T-helper 22 cell (primary cell): Measurements from ENCODE around the gene ARIH2.
A peak's percentile ranks its signal among the peaks of the same experiment; 100 is the strongest.

ENCODE experiments used
- DNase-seq: peaks from one replicate; pipeline ENCODE4 v3.0.0-alpha.2; 2020; ENCODE audit warnings: low read depth

Gene ARIH2

DNA sequence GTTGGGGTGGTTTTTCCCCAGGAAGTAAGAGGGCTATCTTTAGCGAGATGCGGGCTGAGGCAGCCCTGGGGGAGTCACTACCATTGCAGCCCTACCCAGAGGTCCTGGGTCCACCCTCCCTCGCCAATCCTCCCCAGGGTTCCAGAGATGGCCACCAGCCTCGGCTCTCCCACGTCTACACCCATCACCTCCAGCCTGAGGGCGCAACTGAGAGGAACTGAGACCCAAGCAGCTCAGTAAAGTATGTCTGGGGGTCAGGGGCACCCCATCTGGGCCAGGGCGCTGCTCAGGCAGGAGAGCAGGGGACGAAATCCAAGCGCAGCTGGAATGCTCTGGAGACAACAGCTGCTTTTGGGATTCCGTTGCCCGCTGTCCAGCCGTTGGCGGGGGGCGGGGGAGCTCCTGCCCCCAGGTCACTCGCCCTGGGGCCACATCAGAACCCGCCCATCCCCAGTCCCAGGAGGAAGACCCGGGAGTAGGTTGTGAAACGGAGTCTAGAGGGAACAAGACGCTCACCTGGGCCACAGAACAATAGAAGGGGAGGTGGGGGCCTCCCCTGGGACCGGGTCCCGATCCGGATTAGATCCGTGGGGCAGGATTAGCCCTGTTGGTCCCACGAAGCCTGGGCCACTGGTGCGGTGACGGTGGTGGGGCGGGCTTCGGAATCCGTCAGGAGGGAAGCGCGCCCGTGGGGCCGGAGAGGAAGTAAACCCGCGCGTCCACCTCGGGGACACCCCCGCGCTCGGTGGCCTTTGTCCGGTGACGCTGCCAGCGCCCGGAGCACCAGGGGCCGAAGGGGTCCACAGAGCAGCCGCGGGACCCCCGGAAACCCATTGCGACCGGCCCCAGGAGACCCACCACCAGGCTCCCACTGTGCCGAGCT is 101.9 kb downstream of the ARIH2 start:
- DNase-seq = no peak

- DNase-seq = peak; percentile 97
Observed at GRCh38 chr3:49021213-49021812, 102.7 kb downstream of the ARIH2 start.

DNA sequence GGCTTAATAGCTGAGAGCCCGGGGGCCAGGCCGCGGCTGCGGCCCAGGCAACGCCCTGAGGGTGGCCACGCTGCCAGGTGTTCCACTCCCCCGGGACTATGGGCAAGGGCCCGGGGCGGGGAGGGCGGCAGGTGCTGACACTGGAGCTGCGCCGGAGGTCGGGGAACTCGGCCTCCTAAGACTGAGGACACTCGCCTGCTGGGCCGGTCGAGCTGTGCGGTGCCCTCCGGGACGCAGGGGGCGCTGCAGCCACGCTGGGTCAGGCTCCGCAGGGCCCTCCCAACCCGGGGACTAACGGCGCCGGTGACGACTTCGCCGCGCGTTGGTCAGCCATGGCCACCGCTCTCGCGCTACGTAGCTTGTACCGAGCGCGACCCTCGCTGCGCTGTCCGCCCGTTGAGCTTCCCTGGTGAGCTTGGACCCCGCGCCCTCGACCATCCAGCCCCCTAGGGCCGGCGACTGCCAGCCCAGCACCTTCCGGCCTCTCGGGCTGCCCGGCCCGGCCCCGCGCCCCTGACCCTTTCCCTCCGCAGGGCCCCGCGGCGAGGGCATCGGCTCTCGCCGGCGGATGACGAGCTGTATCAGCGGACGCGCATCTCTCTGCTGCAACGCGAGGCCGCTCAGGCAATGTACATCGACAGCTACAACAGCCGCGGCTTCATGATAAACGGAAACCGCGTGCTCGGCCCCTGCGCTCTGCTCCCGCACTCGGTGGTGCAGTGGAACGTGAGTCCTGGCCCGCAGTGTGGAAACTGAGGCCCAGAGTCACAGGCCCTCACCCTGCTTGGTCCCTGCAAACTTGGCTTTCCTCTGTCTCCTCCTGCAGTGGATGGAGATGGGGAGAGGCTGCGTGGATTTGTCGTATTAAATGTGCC is 103.4 kb downstream of the ARIH2 start, which contains the start of gene NDUFAF3:
Gene NDUFAF3 (plus strand): TSS at position 309 of the 875 bp plus-strand sequence. CDS start 24 bp downstream, at position 333.
- DNase-seq = peak; percentile 79

GRCh38 chr3:49022688-49023171 is 104.1 kb downstream of the ARIH2 start:
- no peak for DNase-seq

GRCh38 chr3:49023775-49024174 is 105.1 kb downstream of the ARIH2 start:
- no peak for DNase-seq

DNA sequence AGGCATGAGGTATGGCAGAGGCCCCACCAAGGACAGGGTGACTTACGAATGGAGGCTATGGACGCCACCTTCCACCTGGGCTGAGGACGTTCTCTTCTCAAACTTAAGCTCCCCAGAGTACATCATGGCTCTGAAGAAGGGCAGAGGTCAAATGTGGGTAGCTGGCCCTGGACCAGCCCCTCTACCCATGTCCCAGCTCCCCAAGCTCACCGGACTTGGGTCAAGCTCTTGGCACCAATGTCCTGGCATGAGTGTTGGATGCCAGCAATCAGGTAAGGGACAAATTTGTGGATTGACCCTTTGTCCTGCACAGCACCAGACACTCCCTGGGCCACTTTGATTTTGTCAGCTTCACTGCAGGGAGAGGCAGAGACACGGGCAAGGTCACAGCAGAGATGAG is 105.8 kb downstream of the ARIH2 start:
- no peak for DNase-seq

DNA sequence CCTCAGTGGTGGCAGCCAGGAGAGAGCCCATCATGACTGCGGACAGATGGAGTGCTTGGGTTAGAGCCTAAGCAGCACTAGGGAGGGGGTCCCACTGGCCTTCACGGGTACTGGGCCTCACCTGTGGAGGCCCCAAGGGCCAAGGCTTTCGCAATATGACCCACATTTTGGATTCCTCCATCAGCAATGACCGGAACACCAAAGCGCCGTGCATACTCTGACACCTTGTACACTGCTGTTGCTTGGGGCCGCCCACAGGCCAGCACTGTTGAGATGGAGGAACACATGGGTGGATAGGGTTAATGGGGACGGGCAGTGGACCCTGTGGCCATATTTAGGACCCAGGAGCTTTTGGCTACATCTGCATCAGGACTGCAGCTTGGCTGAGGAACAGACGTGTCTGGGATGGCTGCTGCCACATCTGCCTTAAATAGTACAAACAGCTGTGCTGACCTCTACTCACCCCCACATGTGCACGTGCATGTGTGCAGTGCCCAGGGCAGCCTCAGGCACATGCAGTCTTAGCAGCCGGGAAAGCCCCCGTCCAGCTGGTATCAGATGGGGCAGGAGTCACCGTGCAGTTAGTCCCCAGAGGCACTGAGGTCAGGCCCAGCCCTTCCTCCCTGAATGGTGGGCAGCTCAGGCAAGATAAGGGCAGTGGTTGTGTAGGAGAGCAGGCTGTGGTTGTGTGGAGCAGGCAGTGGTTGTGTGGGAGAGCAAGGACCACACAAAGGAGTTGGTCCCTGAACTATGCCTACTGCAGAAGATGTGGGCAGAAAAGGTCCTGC is 106.6 kb downstream of the ARIH2 start:
- DNase-seq = no peak

DNA sequence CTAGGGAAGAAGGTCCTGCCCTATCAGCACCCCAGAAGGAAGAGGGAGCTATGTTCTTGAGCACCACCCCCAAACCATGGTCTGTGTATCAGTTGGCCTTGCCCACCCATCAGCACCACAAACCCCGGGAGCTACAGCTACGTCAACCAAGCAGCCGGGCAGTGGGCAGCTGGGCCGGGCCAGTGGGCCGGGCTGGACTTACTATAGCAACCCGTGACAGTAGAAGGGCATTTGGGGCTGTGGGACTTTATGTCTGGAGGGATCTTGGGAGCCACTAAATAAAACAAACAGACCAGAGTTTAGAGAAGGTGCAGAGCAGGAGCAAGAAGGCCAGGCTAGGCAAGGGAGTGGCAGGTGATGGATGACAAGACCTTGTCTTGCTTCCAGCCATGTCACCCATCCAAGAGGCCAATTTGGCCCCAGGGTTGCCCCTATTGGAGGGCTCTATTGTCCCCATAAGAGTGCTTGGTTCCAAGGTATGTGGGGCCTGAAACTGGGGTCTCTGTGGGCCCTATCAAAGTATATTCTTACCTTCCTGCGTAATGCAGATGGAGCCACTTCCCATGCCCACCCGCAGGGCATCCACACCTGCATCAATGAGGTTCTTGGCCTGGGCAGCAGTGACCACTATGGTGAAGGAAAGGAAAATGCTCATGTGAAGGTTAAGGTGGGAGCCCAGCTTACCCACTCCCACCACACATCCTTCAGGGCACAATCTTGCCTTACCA is 107.3 kb downstream of the ARIH2 start:
- DNase-seq = no peak

GRCh38 chr3:49026536-49026935 is 107.9 kb downstream of the ARIH2 start:
- DNase-seq = no peak

DNA sequence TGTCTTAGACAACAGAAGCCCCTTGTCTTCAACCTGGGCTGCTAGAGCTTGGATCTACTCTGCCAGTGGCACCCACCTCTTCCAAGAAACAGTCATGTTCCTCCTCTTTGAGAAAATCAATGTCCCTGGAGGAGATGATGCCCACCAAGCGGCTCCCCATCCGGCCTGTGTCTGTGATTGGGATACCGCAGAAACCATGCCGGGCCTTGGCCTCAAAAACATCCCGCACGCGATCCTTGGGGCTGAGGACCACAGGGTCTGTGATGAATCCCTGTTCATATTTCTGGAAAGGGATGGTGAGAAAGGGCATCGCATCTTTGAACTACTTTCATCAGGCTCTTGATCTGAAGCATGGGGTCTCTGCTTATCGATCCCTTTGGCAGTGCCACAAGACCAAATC is 109.0 kb downstream of the ARIH2 start:
- no peak for DNase-seq

- DNase-seq = no peak
Observed at GRCh38 chr3:49028298-49028672, 109.6 kb downstream of the ARIH2 start.

DNA sequence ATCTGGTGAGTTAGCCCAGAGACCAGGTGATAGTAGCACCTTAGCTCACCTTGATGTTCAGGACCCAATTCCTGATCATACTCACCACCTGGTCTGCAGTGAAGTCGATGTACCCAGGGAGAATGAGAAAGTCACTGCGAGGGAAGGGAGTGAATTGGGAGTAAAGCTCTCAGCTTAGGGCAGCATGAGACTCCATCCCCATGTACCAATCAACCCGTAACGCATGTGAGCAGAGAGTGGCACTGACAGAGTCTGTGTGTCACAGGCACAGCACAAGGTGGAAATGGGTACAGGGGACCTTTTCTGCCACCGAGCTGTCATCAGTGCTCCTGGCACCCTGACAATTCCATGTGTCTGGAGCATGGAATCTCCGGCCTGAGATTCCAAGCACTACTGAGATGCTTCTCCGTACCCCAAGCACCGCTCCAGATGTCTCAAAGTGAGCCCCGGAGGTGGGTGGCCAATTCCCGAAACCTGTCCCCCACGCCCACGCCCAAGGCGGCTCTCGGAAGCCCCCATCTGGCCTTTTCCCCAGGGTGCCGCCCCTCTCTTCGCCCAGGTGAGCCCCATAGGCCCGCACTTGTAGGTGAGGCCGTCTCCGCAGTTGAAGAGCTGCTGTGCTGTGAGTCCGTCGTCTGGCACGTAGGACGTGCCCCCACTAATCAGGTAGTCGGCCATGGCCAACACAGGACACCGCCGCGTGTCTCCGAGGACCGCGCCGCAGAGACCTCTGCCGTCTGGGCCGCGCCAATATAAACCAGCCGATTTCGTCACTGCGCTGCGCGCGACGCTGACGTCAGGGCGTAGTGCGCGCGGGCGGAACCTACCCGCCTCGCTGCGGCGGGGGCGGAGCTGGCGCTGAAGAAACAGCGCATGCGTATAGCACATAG is 110.3 kb downstream of the ARIH2 start, which contains the start of gene IMPDH2:
Gene IMPDH2 (minus strand): TSS at position 726 of the 890 bp plus-strand sequence. CDS start 48 bp downstream, at position 678.
- peak; percentile 83 for DNase-seq

DNA sequence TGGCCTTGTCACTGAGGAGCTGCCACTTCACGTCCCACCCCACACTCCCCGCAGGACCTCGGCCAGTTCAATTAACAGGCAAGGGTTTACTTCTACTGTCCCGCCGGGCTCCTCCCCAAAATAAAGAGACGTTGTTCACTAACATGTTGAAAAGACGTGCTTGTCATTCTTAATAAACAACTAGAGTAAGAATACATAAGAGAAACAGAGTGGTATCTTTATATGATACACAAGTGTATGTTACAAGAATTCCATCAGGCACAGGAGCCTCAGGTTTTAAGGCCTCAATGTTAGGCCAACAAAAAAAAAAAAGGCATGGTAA is 110.9 kb downstream of the ARIH2 start:
- no peak for DNase-seq

GRCh38 chr3:49030321-49030720 is 111.7 kb downstream of the ARIH2 start:
- DNase-seq = no peak

DNA sequence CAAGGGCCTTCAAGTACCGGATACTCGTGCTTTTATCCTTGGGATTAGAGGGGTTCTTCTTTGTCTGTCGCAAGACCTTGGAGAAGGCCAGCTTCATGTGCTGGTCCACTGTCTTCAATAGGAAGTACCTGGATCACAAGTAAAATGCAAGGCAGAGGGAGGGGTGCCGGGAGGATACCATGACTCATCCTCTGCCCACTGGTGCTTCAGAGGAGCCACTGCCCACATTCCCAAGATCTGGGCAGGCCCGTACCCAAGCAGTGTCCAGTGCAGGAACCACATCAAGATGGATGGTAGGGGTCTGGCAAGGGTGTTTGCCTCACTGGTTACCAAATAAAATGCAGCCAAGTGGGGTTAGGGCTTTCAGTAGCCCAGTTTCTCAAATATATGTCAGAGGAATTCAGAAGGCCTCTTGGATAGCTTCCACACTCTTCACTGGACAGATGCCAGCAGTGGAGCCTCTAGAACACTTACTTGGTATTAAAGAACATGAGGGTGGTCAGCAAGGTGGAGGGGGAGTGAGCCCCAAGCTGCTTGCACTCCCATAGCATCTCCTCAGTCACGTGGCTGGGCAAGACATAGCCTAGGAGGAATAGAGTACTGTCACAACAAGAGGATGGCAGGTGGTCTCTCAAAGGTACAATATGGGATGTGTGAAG is 114.1 kb downstream of the ARIH2 start:
- DNase-seq = no peak

GRCh38 chr3:49034650-49035049 is 116.0 kb downstream of the ARIH2 start:
- no peak for DNase-seq

- no peak for DNase-seq
Observed at GRCh38 chr3:49035281-49035680, 116.6 kb downstream of the ARIH2 start.
